SIG-M5 treated with dmso at 0.1 percent for 504 hours (cell line): ENCODE measurements around the gene CARD11.

ENCODE experiments used
- DNase-seq: peaks from one replicate; lab custom pipeline; 2025; ENCODE audit not compliant: unreplicated experiment; lab: John Stamatoyannopoulos, UW

The CARD11 gene

DNA sequence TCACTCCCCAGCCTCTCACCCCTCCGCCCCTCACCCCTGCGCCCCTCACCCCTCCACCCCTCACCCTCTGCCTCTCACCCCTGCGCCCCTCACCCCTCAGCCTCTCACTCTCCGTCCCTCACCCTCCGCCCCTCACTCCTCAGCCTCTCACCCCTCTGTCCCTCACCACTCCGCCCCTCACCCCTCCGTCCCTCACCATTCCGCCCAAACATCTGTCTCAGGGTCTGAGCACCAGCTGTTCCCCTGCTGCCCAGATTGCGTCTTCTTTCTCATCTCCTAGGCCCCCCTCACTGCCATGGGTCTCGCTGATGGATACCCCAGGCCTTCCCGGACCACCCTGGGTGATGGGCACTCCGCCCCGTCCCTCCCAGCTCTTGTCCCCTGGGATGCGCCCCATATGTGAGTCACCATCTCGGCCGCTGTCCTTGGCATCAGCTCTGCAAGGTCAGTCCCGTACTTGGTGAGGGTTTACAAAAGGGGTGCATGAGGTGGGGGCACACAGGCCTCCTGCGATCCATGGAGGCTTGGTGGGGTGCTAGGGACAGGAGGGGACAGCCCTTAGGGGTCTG lies 134.1 kb downstream of the CARD11 start:
- no peak for DNase-seq

DNA sequence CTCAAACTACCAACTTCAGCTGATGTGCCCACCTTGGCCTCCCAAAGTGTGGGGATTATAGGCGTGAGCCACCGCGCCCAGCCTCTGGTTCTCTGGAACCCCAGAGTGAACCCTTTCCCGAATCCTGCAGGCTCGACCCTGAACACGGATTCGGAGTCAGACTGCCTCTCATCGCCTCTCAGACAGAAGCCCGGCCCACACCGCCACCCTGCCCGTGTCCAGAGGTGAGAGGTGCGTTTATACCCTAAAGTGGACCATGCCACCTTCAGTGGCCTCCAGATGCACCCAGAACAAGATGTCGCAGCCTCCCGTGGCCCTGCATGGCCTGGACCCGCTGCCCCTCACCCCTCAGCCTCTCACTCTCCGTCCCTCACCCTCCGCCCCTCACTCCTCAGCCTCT lies 134.6 kb downstream of the CARD11 start:
- no peak for DNase-seq

DNA sequence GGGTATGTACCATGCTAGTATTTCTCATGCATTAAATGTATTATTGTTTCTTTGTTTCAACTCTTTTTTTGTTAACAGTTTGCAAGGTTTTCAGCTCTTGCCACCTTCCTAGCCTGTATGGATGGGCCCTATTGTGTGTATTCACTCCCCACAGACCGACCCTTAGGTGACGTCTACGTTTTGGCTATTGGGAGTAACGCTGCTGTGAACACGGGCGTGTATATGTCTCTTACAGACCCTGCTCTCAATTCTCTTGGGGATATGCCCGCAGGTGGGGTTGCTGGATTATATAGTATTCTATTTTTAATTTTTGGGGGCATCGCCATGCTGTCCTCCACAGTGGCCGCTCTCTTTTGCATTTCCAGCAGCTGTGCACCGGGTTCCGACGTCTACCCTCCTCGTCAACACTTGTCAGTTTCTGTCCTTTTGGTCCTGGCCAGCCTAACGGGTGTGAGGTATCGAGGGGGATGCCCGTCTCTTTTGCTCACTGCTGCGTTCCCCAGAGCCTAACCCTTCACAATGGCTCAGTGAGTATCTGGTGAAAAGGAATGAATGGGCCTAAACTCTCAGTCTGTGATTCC lies 135.5 kb downstream of the CARD11 start:
- no peak for DNase-seq

DNA sequence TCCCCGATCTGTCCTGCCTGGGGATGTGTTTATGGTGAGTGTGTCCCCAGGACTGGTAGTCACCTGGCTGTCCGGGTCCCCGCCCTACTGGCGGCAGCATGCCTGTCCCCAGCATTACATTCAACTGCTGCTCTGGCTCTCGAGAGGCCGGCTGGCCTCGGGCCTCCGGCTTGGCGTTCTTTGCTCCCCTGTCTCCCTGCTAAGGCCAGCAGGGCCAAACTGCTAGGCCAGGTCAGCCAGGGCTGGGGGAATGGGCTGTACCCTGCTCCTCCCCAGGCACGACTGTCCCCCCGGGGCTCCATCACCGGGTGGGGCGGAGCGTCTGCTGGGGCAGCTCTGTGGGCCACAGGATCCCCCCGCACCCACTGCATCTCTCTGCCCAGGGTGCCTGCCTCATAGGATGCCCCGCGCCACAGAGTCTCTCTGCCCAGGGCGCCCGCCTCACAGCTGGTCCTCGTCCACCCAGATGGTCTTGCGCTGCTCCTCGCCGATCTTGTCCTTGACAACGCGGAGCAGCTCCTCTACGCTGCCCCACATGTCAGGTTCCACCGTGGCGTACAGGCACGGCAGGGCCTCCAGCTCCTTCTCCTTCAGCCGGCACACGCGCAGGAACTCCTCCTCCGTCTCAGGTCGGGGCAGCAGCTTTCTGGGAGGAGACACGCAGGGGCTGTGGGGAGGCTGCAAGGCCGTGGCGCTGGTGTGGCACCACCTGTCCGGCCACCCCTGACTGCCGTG lies 137.3 kb downstream of the CARD11 start:
- DNase-seq, result no peak

DNA sequence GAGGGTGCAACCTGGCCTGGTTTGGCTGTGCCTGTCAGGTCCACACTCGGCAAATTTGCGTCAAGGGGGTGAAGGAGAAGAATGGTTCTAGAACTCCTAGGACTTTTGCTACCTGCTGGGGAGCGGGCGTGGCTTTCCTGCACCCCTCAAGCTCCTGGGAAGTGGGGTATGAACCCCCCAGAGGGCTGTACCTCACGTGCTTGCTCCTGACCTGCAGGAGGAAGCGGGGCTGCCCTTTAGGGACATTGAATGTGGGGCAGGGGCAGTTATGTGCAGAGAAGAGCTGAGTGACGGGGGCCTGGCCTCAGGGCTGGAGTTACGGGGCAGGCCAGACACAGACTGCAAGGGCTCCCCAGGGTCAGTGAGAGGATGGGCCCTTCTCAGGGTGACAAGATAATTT lies 138.2 kb downstream of the CARD11 start:
- DNase-seq, result no peak

DNA sequence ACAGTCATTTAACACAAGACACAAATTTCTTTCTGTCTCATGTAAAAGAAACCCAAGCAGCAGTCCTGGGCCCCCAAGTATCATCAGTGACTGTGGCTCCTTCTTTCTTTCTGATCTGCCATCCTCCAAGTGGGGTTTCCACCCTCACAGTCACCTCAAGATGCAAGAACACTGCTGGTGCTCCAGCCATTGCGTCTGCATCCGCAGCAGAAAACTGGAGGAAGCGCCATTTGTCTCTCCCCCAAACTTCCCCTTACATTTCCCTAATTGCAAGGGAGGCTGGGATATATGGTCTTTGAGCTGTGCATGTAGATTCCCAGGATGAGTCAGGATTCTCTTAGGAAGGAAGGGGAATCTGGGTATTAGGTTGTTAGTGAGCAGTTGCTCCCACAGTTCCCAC lies 138.6 kb downstream of the CARD11 start:
- no peak for DNase-seq

DNA sequence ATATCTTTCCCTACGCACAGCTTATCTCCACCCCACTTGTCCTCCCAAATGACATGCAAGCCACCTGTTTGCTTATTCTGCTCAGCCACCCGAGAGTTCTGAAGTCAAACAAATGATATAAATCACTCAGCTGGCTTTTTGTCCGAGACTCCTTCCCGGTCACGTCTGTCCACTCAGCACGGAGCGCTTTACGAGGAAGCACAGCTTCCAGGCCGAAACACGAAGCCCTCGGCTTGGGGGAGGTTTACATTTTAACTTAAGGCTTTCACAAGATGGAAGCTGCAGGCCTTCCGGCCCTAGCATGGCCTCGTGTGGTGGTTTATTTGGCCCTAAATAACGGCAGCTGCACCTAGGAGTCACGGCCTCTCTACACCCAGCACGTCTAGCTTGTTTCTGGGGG lies 139.5 kb downstream of the CARD11 start:
- no peak for DNase-seq

DNA sequence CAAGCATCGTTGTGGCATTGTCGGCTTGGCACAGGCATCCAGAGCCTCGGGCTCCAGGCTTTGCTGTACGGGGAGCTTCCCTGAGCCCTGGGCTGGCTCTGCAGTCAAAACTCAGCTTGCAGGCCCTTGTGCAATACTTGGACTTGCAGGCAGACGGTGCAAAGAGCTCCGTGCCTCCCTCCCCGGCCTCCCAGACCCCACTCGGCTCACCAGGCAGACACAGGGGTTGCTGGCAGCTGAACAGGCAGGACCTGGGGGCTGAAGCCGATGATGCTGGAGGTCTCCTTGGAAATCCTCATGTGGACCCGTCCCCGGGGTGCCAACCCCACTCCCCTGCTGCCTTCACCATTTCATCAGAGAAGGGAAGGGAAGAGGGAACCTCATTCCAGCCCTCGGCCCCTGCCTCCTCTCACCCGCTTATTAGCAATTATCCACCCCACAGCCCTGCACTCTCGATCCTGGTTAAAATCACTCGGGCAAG lies 139.9 kb downstream of the CARD11 start:
- no peak for DNase-seq

DNA sequence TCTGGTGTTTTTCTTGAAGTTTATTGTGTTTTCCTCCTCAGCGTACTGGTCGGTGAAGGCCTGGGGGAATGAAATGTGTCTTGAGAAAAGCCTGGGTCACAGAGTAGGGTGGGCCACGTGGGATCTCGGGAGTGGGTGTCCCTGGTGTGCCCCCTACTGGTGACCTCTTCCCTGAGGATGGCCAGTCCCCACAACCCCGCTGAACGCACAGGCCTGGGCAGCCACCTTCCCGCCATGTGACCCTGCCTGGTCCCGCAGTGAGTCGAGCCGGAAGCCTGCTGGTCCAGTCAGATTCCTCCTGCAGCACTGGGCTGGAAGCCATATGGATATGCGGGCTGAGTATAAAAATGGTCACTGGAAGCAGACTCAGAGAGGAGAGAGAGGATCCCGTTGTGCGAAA lies 146.6 kb downstream of the CARD11 start:
- no peak for DNase-seq

DNA sequence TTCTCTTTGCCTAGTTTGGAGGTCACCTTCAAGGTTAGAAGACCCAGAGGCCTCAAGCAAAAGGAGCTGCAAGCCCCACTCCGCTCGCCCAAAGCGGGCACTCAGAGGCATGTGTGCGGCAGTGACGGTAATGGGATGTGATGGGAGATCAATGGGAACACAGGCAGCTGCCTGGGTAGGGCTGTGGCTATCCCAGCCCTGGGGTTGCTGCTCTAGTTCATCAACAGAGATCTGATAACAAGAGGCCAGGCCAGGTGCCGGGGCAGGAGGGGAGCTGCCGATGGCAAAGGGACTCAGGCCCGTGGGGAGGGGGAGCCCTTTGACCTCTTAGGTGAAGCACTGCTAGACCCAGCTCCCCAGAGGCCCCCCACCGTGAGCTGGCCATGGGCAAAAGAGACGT lies 147.5 kb downstream of the CARD11 start:
- DNase-seq, result no peak

DNA sequence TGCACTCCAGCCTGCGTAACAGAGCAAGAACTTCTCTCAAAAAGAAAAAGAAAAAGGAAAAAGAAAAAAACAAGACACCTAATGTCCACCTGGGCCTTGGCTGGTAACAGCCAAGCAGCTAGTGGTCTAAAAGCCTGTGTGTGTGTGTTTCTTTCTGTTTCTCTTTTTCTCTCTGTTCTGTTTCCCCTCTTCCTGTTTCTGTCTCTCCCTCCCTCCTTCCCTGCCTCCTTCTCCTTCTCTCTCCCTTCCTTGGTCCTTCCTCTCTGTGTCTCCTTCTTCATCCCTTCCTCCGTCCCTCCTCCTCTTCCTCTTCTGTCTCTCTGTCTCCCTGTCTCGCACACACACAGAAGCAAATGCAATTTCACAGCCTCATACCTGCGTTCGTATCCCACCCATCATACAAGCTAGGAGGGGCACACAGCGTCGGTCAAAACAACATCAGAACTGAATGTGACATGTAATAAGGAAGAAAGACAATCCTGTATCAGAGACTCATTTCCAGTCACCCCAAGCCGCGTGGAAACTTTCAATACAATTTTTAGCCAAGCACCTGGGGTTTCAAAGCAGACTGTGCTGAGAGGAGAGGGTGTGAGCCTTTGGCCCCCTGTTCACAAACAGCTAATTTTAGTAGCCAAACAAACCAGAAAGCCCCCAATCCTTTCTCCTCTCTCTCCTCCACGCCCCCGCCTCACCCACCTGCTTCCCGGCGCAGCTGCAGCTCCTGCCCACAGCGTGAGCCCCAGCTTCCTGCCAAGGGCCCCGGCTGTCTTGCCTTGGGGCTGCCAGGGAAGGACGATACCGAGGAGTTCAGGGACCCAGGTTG lies 149.3 kb downstream of the CARD11 start:
- DNase-seq, result no peak

DNA sequence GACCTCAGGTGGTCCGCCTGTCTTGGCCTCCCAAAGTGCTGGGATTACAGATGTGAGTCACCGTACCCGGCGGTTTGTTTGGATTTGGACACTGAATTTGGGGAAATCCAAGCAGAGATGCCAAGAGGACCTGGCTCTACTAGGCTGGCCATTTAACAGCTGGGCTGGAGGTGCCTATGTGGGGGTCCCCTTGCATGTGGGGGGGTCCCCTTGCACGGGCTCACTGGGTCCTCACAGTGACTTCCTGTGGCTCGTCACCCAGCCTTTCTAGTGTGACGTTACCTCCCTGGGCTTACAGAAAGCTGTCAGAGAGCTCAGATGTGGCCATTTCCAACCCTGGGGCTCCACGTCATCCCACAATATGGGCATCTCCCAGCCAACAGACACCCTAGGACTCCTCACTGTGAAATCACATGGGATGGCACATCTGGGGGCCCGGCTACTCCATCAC lies 150.2 kb downstream of the CARD11 start:
- DNase-seq, result no peak

DNA sequence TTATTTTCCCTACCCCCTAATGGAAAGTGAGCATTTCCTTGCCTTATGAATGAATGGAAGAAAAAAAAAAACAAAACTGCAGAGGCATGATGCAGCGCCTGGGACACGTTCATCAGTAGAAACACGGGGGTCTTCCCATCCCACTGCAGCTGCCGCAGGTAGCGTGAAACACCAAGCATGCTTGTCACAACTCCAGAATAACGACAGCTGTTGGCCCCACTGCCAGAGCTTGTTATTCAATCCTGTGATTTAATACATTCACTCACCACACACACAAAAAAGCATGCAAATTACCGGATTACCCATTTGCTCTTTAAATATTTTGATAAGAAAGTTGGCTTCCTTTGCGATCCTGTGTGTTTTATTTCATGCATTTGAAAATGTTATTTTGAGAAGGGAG lies 151.1 kb downstream of the CARD11 start:
- no peak for DNase-seq

DNA sequence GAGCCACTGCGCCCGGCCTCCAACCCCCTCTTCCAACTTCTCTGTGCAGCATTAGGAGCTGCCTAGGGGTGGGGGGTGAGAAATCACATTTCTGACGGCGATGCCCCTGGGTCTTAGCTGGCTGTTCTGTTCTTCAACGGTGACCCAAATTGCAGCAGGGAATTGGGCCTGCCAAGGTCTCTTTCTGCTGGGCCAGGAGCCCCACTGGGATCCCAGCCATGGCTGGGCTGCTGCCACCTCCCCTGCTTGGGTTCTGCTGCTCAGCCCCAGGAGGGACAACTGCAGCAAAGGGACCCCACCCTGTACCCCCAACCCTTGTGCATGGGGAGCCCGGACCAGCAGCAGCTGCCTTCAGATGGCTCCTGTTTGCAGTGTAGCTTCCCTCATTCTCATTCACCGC lies 155.9 kb downstream of the CARD11 start:
- DNase-seq, result no peak

DNA sequence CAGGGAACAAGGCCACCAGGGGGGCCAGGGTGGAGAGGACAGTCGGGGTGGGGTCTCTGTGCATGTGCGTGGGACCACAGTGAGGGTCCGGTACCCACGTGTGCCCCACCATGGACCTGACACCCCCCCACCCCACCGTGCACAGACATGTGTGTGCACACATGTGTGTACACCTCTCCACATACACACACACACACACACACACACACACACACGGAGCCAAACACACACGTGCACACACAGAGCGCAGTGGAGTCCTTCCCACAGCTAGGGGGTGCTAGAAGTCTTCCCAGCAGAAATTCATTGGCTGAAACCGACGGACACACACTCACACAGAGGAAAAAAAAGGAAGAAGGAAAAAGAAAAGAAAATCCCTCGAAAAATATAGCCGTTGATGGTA lies 156.8 kb downstream of the CARD11 start:
- DNase-seq, result peak; percentile 73

DNA sequence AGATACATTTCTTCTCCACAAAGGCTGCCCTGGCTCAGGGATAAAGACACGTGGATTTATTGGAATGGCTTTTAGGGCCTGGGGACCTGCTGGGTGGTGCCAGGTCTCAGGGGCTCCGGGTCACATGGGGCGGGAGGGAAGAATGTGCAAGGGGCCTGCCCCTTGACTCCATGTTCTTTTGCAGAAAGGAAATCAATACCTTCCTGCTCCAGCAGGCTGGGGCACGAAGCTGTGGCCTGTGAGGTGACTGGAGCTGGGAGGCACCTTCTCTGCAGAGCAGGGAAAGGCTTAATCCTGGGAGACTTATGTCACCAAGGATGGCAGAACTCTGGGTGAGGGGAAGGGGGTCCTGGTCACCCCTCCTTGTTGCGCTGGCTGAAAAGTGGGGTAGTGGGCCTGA lies 157.3 kb downstream of the CARD11 start:
- DNase-seq, result no peak

DNA sequence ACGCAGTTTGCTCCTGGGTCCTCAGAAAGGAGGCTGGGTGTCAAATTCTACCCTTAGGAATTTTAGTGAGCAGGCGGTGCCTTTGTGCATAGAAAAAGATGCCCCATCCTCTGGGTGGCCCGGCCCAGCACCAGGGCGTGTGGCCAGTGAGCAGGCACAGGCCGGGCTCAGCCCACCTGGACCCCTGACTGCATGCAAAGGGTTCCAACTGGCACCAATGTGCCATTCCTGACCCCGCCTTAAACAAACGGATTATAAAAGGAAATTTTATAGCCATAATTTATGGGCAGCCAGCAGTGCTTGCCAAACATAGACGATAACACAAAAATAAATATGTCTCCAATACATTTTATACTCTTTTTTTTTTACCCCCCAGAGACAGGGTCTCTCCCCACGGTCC lies 159.5 kb downstream of the CARD11 start:
- no peak for DNase-seq

DNA sequence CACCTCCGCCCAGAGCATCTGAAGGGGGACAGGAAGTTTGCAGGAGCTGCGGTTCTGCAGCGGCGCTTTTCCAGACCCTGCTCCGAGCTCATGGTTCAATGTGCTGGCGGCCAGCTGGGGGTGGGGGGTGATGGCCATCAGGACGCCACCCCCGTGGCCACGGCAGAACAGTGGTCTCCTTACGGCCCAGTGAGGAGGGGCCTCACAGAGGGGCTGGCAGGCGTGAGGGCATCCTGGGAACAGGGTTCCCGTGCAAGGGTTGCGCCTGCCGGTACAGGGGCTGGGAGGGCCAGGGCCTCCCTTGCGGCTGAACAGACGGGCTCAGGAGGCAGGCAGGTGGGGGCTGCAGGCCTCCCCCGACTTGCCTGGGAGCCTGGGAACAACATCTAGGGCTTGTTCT lies 160.6 kb downstream of the CARD11 start:
- DNase-seq, result no peak

DNA sequence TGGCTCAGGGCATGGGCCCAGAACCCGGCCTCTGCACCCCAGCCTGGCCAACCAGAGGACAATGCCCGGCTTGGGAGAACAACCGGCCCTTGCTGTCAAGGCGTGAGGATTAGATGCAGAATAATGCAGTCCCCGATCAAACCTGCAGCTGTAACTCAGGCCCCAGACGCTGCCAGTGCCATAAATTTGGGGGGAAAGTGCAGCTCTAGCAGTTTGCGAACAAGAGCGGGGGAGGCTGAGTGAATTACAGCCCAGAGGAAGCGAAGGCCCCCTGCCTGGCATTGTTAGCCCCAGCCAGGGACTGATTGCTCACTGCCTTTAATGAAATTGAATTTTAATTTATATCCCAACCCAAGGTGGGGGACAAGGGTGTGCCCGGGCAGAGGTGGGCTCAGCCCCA lies 161.6 kb downstream of the CARD11 start:
- DNase-seq, result no peak

DNA sequence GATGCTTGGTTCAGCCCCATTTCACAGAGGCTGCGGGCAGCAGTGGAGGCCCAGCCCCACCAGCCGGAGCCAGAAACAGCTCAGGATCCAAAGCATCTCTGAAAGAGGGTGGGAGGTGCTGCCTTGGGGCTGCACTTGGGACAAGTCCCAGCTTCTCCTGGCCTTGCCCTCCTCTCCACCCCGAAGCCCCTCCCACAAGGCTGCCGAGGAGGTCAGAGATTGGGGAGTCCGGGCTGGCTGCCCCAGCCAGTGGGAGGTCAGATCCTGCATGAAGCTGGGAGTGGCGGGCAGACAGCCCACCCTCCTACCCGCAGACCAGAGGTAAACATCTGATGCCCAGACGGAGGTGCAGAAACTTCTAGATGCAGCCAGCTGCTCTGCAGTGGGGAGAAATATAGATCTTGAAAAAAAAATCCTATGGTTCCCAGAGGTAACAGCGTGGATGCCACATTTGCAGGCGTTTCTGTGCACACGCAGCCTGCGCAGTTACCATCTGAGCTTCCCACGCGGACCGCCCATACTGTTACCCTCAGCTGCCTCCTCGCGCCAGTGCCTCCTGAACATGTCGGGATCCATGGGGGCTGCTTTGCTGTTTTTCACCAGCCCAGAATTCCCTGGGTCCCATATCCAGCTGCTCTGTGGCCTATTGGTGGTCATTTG lies 162.7 kb downstream of the CARD11 start:
- no peak for DNase-seq

DNA sequence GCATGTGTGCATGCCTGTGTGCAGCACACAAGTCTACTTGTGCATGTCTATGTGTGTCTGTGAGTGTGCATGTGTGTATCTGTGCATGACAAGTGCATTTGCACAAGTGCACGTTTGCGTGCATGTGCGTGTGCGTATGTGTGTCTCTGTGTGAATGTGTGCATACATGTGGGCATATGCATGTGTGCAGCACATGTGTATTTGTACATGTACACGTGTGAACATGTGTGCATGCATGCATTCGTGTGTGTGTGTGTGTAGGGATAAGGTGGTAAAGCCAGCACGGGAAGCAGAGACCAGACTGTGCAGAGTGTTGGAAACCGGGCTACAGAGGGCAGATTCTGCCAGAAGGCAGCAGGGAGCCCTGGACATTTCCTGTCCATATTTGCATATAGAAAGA lies 163.6 kb downstream of the CARD11 start:
- DNase-seq, result no peak
